ENCODE results near the gene NUP93. TPM values are rescaled to one million over a fixed set of nuclear protein-coding genes. Genes with fewer than 3 reads are reported as not detected.
"Not testable (repeated sequence)": the region's sequence is repeated elsewhere in the genome, so short reads cannot be mapped to it uniquely, and the experiment has no call there.

Gene NUP93
- polyA plus RNA-seq, 1 donor from 2014 or later, result 237 TPM

DNA sequence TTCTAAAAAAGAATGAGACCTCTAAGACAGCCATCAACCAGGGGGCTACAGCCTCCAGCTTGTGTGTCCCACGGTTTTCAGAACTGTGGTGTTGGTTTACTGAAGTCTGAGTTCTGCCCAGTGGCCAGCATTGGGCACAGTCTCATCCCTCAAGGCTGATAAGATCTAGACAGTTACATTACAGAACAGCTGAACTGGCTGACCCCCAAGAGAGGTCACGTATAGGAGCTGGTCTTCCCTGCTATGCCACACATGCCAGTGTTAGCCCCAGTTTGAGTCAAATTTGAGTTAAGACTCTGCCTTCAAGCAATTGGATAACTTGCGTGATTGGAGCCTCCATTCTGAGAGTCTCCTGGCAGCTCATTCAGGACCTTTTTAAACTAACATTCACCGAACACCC is 14.8 kb upstream of the NUP93 start:
- Histone ChIP-seq H2AFZ (ENCODE audit: low read depth, low read length) (no peak overlapping the region), H3K9me2 (ENCODE audit: insufficient read depth, low read length) (no peaks in the 10 kb centered on the region), H3F3A (ENCODE audit: insufficient read depth, low read length, poor library complexity, severe bottlenecking) (no peaks in the 10 kb centered on the region), H3K9me3 (ENCODE audit: low read length) (no peaks in the 10 kb centered on the region), H3K27ac (ENCODE audit: low read length) (no peak overlapping the region), H3K79me2 (replicated peaks; ENCODE audit: insufficient read depth, low read length) (no peaks in the 10 kb centered on the region), H3K4me3 (ENCODE audit: low read length) (no peak overlapping the region), H4K20me1 (ENCODE audit: insufficient read depth) (no peaks in the 10 kb centered on the region), H3K27me3 (ENCODE audit: insufficient read depth, low read depth, low read length) (no peaks in the 10 kb centered on the region), H3K36me3 (ENCODE audit: insufficient read depth, low read length) (no peaks in the 10 kb centered on the region), H3K9ac (ENCODE audit: low read length) (no peak overlapping the region), H3K4me2 (ENCODE audit: low read length) (no peak overlapping the region)
- no peak for TF ChIP-seq RAD21 (conservative IDR thresholded peaks at IDR 0.05)

DNA sequence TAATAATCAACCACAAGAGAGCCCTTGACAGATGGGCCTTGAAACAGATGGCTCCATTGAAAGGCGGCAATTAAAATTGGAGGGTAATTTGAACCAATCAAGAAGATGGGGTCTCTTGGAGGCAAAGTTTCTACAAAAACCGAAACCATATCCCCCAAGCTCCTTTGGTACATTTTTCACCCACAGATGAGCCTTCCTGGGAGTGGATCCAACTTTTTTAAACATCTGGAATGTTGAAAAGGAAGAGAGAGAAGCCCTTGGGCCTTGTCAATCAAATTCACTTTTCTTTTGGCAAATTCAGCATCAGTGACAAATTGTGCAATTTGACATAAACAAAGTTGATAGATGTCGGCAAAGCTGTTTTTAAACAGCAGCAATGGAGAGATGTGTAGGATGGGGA is 13.2 kb upstream of the NUP93 start:
- Histone ChIP-seq H3K4me2 (ENCODE audit: low read length) (no peak overlapping the region), H3K79me2 (replicated peaks; ENCODE audit: insufficient read depth, low read length) (no peaks in the 10 kb centered on the region), H4K20me1 (ENCODE audit: insufficient read depth) (no peaks in the 10 kb centered on the region), H3K4me3 (ENCODE audit: low read length) (no peak overlapping the region), H3K9ac (ENCODE audit: low read length) (no peak overlapping the region), H3K27me3 (ENCODE audit: insufficient read depth, low read depth, low read length) (no peaks in the 10 kb centered on the region), H3K36me3 (ENCODE audit: insufficient read depth, low read length) (no peaks in the 10 kb centered on the region), H2AFZ (ENCODE audit: low read depth, low read length) (no peak overlapping the region), H3F3A (ENCODE audit: insufficient read depth, low read length, poor library complexity, severe bottlenecking) (no peaks in the 10 kb centered on the region), H3K27ac (ENCODE audit: low read length) (no peak overlapping the region), H3K9me2 (ENCODE audit: insufficient read depth, low read length) (no peaks in the 10 kb centered on the region), H3K9me3 (ENCODE audit: low read length) (no peaks in the 10 kb centered on the region)
- no peak for TF ChIP-seq TAF1 (IDR thresholded peaks at IDR 0.05; ENCODE audit: low read depth)

DNA sequence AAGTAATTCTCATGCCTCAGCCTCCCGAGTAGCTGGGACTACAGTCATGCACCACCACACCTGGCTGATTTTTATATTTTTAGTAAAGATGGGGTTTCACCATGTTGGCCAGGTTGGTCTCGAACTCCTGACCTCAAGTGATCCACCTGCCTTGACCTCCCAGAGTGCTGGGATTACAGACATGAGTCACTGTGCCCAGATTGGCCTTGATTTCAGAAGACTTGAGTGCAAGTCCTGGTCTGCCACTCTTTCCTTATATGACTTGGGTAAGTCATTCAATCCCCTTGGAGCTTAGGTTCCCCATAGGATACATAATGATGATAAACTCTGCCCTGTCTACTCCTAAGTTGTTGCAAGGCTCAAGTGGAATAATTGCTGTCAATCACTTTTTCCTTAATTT is 12.4 kb upstream of the NUP93 start:
- not testable (repeated sequence) for H3F3A ChIP-seq (ENCODE audit: insufficient read depth, low read length, poor library complexity, severe bottlenecking); H3K9me3 ChIP-seq (ENCODE audit: low read length); H3K4me3 ChIP-seq (ENCODE audit: low read length); H3K4me2 ChIP-seq (ENCODE audit: low read length); H2AFZ ChIP-seq (ENCODE audit: low read depth, low read length); H3K27ac ChIP-seq (ENCODE audit: low read length); H3K36me3 ChIP-seq (ENCODE audit: insufficient read depth, low read length); H3K9me2 ChIP-seq (ENCODE audit: insufficient read depth, low read length); H3K9ac ChIP-seq (ENCODE audit: low read length); H4K20me1 ChIP-seq (ENCODE audit: insufficient read depth); H3K27me3 ChIP-seq (ENCODE audit: insufficient read depth, low read depth, low read length); H3K79me2 ChIP-seq (replicated peaks; ENCODE audit: insufficient read depth, low read length)

DNA sequence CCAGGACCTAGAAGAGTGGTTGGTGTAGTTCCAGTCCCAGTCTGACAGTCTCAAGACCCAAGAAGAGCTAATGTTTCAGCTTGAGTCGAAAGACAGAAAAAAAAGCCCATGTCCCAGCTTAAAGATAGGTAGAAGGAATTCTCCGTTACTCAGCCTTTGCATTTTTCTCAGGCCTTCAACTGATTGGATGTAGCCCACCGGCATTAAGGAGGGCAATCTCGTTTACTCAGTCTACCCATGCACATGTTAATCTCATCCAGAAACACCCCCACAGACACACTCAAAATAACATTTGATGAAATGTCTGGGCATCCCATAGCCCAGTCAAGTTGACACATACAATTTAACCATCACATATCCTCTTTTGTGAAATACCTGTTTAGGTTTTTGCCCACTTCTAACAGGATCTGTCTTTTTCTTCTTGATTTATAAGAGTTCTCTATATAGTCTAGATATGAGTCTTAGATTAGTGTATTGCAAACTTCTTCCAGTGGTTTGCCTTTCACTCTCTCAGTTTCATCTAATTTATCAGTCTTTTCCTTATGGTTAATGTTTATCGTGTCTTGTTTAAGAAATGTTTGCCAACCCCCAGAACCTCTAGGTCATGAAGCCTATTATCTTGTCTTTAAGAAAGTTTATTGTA is 7.6 kb upstream of the NUP93 start:
- H4K20me1 ChIP-seq (ENCODE audit: insufficient read depth), result no peaks in the 10 kb centered on the region
- no peak overlapping the region for H3K4me2 ChIP-seq (ENCODE audit: low read length)
- no peak overlapping the region for H3K4me3 ChIP-seq (ENCODE audit: low read length)
- no peaks in the 10 kb centered on the region for H3K9me2 ChIP-seq (ENCODE audit: insufficient read depth, low read length)
- no peaks in the 10 kb centered on the region for H3K79me2 ChIP-seq (replicated peaks; ENCODE audit: insufficient read depth, low read length)
- no peaks in the 10 kb centered on the region for H3K27me3 ChIP-seq (ENCODE audit: insufficient read depth, low read depth, low read length)
- H2AFZ ChIP-seq (ENCODE audit: low read depth, low read length), result no peak overlapping the region
- TF ChIP-seq, protein P1, sequence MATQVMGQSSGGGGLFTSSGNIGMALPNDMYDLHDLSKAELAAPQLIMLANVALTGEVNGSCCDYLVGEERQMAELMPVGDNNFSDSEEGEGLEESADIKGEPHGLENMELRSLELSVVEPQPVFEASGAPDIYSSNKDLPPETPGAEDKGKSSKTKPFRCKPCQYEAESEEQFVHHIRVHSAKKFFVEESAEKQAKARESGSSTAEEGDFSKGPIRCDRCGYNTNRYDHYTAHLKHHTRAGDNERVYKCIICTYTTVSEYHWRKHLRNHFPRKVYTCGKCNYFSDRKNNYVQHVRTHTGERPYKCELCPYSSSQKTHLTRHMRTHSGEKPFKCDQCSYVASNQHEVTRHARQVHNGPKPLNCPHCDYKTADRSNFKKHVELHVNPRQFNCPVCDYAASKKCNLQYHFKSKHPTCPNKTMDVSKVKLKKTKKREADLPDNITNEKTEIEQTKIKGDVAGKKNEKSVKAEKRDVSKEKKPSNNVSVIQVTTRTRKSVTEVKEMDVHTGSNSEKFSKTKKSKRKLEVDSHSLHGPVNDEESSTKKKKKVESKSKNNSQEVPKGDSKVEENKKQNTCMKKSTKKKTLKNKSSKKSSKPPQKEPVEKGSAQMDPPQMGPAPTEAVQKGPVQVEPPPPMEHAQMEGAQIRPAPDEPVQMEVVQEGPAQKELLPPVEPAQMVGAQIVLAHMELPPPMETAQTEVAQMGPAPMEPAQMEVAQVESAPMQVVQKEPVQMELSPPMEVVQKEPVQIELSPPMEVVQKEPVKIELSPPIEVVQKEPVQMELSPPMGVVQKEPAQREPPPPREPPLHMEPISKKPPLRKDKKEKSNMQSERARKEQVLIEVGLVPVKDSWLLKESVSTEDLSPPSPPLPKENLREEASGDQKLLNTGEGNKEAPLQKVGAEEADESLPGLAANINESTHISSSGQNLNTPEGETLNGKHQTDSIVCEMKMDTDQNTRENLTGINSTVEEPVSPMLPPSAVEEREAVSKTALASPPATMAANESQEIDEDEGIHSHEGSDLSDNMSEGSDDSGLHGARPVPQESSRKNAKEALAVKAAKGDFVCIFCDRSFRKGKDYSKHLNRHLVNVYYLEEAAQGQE (IDR thresholded peaks at IDR 0.05; ENCODE audit: borderline replicate concordance), result no peak
- no peak for TF ChIP-seq RAD21 (conservative IDR thresholded peaks at IDR 0.05)
- no peak for TF ChIP-seq MXI1 (conservative IDR thresholded peaks at IDR 0.05; ENCODE audit: poor library complexity, severe bottlenecking)
- no peak for TF ChIP-seq EZH2 (IDR thresholded peaks at IDR 0.05; ENCODE audit: borderline replicate concordance, insufficient read depth, low read length, poor library complexity, severe bottlenecking)
- TF ChIP-seq SMC3 (conservative IDR thresholded peaks at IDR 0.05; ENCODE audit: poor library complexity), result no peak
- TF ChIP-seq POLR2AphosphoS5 (IDR thresholded peaks at IDR 0.05), result no peak
- TF ChIP-seq EP300 (conservative IDR thresholded peaks at IDR 0.05; ENCODE audit: poor library complexity, severe bottlenecking), result no peak
- no peak for TF ChIP-seq TAF1 (IDR thresholded peaks at IDR 0.05; ENCODE audit: low read depth)
- TF ChIP-seq, protein P2, sequence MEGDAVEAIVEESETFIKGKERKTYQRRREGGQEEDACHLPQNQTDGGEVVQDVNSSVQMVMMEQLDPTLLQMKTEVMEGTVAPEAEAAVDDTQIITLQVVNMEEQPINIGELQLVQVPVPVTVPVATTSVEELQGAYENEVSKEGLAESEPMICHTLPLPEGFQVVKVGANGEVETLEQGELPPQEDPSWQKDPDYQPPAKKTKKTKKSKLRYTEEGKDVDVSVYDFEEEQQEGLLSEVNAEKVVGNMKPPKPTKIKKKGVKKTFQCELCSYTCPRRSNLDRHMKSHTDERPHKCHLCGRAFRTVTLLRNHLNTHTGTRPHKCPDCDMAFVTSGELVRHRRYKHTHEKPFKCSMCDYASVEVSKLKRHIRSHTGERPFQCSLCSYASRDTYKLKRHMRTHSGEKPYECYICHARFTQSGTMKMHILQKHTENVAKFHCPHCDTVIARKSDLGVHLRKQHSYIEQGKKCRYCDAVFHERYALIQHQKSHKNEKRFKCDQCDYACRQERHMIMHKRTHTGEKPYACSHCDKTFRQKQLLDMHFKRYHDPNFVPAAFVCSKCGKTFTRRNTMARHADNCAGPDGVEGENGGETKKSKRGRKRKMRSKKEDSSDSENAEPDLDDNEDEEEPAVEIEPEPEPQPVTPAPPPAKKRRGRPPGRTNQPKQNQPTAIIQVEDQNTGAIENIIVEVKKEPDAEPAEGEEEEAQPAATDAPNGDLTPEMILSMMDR (IDR thresholded peaks at IDR 0.05; ENCODE audit: poor library complexity, severe bottlenecking), result no peak
- no peak overlapping the region for H3K27ac ChIP-seq (ENCODE audit: low read length)
- no peaks in the 10 kb centered on the region for H3K36me3 ChIP-seq (ENCODE audit: insufficient read depth, low read length)
- no peaks in the 10 kb centered on the region for H3F3A ChIP-seq (ENCODE audit: insufficient read depth, low read length, poor library complexity, severe bottlenecking)
- peaks cover 5% of the 10 kb centered on the region for H3K9me3 ChIP-seq (ENCODE audit: low read length)
- no peak overlapping the region for H3K9ac ChIP-seq (ENCODE audit: low read length)
